AG09309 (cell line): ENCODE results near the gene FGD1.

ENCODE experiments used
- DNase-seq: peaks from one replicate; pipeline ENCODE4 v3.0.0-alpha.2; 2010; ENCODE audit warnings: low read depth
- H3K4me3 ChIP-seq: 2 replicates; pipeline ENCODE4 v1.5.1; 2011; ENCODE audit warnings: mild to moderate bottlenecking, low read depth, low read length, moderate library complexity; ENCODE audit not compliant: control insufficient read depth
- CTCF ChIP-seq: IDR thresholded peaks from 2 replicates; pipeline ENCODE4 v1.5.1; 2011; ENCODE audit warnings: mild to moderate bottlenecking, low read depth, low read length, inconsistent platforms; ENCODE audit not compliant: insufficient read depth, control insufficient read depth; ENCODE audit errors: missing control alignments

FGD1 gene

DNA sequence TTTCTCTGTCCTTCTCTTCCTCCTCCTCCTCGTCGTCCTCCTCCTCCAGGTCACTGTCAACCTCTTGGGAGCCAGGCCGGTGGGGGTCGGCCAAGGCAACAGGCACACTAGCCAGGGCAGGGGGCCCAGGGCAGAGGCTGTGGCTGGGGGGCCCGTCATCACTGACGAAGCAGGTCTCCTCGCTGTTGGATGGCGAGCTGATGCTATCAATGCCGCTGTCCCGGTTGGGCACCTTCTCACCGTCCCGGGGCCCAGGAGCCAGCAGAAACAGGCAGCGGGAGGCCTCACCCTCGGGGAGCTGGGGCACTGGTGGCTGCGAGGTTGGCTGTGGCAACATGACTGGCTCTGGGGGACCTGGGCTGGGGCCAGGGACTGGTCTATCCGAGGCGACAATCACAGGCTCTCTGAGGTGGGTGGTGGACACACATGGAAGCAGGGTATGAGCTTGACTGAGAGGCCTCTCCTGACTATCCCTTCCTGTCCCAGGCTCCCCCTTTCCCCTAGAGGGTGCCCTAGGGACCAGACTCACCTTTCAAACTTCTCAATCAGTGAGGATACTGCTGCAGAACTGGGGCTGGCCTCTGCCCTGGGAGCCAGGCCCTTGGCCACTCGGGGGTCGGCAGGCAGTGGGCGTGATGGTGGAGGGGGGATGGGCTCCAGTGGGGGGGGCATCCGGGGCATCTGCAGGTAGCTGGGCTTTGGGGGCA lies 25.8 kb downstream of the FGD1 start:
- no peak overlapping the region for H3K4me3 ChIP-seq
- no peak for DNase-seq
- TF ChIP-seq CTCF, result no peak

DNA sequence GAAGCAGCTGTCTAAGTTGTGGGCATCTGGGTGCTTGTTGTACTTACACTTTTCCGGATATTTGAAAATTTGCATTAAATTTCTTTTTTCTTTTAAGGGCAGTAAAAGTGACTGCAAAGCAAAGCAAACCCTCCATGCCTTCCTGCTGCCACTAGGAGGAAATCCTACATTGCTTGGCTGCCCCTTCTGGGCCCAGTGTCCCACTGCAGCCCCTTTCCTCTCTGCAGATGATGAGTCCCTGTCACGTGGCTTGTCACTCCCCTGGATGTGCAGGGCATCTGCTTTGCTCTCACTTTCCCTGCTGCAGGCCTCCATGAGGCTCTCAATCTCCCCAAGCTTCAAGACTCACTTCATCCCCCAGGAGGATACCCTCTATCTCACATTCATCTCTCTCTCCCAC lies 43.1 kb downstream of the FGD1 start:
- no peak overlapping the region for H3K4me3 ChIP-seq
- peak; percentile 30 for TF ChIP-seq CTCF
- no peak for DNase-seq

DNA sequence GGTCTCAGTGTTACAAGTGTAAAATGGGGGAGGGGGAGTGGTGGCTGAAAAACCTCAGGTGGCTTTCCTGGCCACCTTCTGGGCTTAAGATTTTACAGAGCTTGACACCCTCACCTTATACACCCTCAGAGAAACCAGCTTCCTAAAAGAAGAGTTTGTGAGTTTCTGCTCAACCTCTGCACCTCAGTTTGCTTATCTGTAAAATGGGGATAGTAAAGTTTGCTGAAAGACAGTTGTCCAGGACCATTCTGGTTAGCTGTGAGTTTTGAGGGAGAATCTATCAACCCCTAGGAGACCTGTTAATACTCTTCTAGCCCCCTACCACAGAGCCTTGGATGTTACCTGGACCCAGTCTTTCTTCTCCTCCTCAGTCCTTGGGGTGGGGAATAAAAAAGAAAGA lies 46.1 kb downstream of the FGD1 start:
- no peak for TF ChIP-seq CTCF
- no peak for DNase-seq
- no peak overlapping the region for H3K4me3 ChIP-seq

GRCh38 chrX:54447461-54447860 lies 48.6 kb downstream of the FGD1 start:
- TF ChIP-seq CTCF, result peak; percentile 31
- H3K4me3 ChIP-seq, result no peak overlapping the region
- DNase-seq, result no peak

DNA sequence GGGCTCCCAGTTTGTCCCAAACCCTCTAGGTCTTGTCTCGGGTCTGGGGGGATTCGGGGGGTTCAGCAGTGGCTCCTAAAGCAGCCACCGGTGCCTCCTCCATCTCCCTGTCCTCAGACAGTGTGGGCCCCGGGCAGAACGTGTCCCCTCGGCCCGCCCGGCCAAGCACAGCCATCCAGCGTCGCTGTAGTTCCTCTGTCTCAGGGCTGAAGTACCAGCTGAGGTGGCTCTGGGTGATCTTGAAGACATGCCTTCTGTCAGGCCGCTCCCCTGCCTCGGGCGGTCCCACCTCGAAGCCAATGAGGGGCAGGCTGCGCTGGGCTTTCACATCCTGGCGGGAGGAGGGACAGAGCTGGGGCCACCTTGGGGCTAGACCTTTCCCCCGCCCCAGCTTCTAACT lies 50.0 kb downstream of the FGD1 start:
- no peak overlapping the region for H3K4me3 ChIP-seq
- no peak for TF ChIP-seq CTCF
- DNase-seq, result no peak

DNA sequence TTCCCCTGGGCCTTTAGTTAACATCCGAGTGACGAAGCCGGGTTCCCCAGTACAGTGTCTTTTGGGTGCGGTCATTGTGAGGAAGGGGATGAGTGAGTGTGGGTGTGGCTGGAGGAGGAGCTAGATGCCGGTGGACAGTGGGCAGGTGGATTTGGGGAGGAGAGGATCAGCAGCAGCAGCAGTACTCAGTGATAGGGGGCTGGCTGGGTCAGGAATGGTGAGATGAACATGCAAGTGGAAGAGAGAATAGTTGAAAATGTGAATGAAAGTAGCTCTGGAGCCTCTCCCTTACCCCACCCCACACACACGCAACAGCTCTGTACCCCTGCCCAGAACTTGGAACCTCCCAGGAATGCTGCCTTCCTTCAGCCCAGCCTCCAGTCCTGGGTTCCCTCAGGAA lies 51.3 kb downstream of the FGD1 start:
- DNase-seq, result no peak

More for the DNA sequence above, 51.3 kb downstream of the FGD1 start:
- no peak overlapping the region for H3K4me3 ChIP-seq
- no peak for TF ChIP-seq CTCF
